Measurements from ENCODE around the gene KCNB1. TPM values are rescaled to one million over a fixed set of nuclear protein-coding genes. Genes with fewer than 3 reads are reported as not detected.

KCNB1 gene
- total RNA-seq, 4 donors from 2014 or later, result 3.9 to 11.7 (median 6.7) TPM

DNA sequence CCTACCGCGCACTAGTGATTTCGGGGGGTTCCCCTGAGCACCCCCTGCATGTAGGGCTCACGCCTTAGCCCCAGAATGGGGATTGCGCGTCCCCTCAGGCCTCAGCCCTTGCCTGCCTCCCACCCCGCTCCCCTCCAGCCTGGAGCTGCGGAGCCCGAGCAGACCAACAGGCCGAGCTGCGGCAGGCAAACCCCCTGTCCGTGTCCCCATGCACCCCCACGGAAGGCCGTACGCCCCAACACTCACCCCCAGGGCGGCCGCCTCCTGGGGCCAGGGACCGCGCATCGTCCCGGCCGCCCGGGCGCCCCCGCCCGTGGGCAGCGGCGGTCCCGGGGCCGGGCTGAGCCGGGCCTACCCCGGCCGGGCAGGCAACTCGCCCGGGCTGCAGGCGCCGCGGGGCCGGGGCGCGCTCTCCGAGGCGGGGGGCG, 1.2 kb upstream of the KCNB1 start:
- no peaks in the 10 kb centered on the region for H3K36me3 ChIP-seq
- WGBS, 2 donors, result 0 to 4% methylated on average over 15 to 20 of the region's 44 CpGs
- peak overlapping the region in 1 of 4 donors; percentile 12 for H3K27ac ChIP-seq
- H3K27me3 ChIP-seq, result peaks cover 0 to 48% of the 10 kb centered on the region in 2 donors
- peak overlapping the region; percentile 7 to 55 (median 18) for H3K4me3 ChIP-seq
- peaks cover 0 to 37% (median 8%) of the 10 kb centered on the region in 4 donors for H3K4me1 ChIP-seq
- H3K9me3 ChIP-seq, result no peaks in the 10 kb centered on the region
- DNase-seq (ENCODE audit: low spot score in 2 of 2), result no peak
- TF ChIP-seq, protein P1, sequence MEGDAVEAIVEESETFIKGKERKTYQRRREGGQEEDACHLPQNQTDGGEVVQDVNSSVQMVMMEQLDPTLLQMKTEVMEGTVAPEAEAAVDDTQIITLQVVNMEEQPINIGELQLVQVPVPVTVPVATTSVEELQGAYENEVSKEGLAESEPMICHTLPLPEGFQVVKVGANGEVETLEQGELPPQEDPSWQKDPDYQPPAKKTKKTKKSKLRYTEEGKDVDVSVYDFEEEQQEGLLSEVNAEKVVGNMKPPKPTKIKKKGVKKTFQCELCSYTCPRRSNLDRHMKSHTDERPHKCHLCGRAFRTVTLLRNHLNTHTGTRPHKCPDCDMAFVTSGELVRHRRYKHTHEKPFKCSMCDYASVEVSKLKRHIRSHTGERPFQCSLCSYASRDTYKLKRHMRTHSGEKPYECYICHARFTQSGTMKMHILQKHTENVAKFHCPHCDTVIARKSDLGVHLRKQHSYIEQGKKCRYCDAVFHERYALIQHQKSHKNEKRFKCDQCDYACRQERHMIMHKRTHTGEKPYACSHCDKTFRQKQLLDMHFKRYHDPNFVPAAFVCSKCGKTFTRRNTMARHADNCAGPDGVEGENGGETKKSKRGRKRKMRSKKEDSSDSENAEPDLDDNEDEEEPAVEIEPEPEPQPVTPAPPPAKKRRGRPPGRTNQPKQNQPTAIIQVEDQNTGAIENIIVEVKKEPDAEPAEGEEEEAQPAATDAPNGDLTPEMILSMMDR (IDR thresholded peaks at IDR 0.05), result no peak
- no peak for TF ChIP-seq EP300 (IDR thresholded peaks at IDR 0.05)
- TF ChIP-seq POLR2A (IDR thresholded peaks at IDR 0.05), result no peak

- Histone ChIP-seq H3K4me1 (peaks cover 0 to 37% (median 8%) of the 10 kb centered on the region in 4 donors), H3K27me3 (peaks cover 0 to 52% of the 10 kb centered on the region in 2 donors), H3K27ac (no peak overlapping the region), H3K36me3 (no peaks in the 10 kb centered on the region), H3K4me3 (peak overlapping the region; percentile 7 to 55 (median 18)), H3K9me3 (no peaks in the 10 kb centered on the region)
- WGBS, 2 donors, result 2 to 4% methylated on average over 26 to 27 of the region's 27 CpGs
- no peak for DNase-seq (ENCODE audit: low spot score in 2 of 2)
- TF ChIP-seq, protein P1 (IDR thresholded peaks at IDR 0.05), result no peak
- TF ChIP-seq POLR2A (IDR thresholded peaks at IDR 0.05) (no peak), EP300 (IDR thresholded peaks at IDR 0.05) (no peak)
Measured at GRCh38 chr20:49483018-49483695, 689 bp upstream of the KCNB1 start.

DNA sequence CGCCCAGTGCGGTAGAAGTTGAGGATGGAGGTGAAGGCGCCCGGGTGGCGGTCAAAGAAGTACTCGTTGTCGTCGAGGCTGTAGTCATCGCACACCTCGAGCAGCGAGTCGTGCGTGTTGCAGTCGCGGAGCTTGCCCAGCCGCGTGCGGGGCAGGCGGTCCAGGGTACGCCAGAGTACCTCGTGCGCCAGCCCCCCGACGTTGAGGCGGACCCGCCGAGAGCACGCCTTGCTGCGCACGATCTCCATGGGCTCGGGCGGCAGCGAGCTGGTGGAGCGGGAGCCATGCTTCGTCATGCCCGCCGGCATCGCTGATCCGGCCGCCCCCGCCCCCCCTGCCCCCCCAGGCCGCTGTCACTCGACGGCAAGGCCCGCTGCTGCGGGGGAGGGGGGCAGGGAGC, 295 bp downstream of the KCNB1 start:
- TF ChIP-seq, protein P1 (IDR thresholded peaks at IDR 0.05), result no peak
- TF ChIP-seq EP300 (IDR thresholded peaks at IDR 0.05) (no peak), POLR2A (IDR thresholded peaks at IDR 0.05) (no peak)
- no peaks in the 10 kb centered on the region for H3K9me3 ChIP-seq
- H3K4me1 ChIP-seq, result peaks cover 0 to 37% (median 8%) of the 10 kb centered on the region in 4 donors
- no peaks in the 10 kb centered on the region for H3K36me3 ChIP-seq
- peak overlapping the region in 1 of 4 donors; percentile 55 for H3K4me3 ChIP-seq
- H3K27ac ChIP-seq, result peak overlapping the region in 1 of 4 donors; percentile 16
- WGBS, 2 donors, result 76 to 79% methylated on average over 28 to 31 of the region's 46 CpGs
- DNase-seq (ENCODE audit: low spot score in 2 of 2), result no peak
- peaks cover 0 to 55% of the 10 kb centered on the region in 2 donors for H3K27me3 ChIP-seq

GRCh38 chr20:49481116-49481515, 1.4 kb downstream of the KCNB1 start:
- peaks cover 0 to 37% (median 8%) of the 10 kb centered on the region in 4 donors for H3K4me1 ChIP-seq
- TF ChIP-seq POLR2A (IDR thresholded peaks at IDR 0.05) (no peak), EP300 (IDR thresholded peaks at IDR 0.05) (no peak)
- TF ChIP-seq, protein P1 (IDR thresholded peaks at IDR 0.05), result no peak
- H3K27ac ChIP-seq, result no peak overlapping the region
- no peaks in the 10 kb centered on the region for H3K36me3 ChIP-seq
- H3K27me3 ChIP-seq, result peaks cover 0 to 47% of the 10 kb centered on the region in 2 donors
- 84 to 91% methylated on average over 3 of the region's 3 CpGs for WGBS, 2 donors
- DNase-seq (ENCODE audit: low spot score in 2 of 2), result no peak
- H3K4me3 ChIP-seq, result no peak overlapping the region
- no peaks in the 10 kb centered on the region for H3K9me3 ChIP-seq

GRCh38 chr20:49480236-49480635, 2.2 kb downstream of the KCNB1 start:
- Histone ChIP-seq H3K4me3 (no peak overlapping the region), H3K27me3 (peaks cover 0 to 39% of the 10 kb centered on the region in 2 donors), H3K27ac (peak overlapping the region in 1 of 4 donors; percentile 1), H3K36me3 (no peaks in the 10 kb centered on the region), H3K9me3 (no peaks in the 10 kb centered on the region), H3K4me1 (peaks cover 0 to 37% (median 8%) of the 10 kb centered on the region in 4 donors)
- DNase-seq (ENCODE audit: low spot score in 2 of 2), result no peak
- TF ChIP-seq EP300 (IDR thresholded peaks at IDR 0.05) (no peak), POLR2A (IDR thresholded peaks at IDR 0.05) (no peak)
- TF ChIP-seq, protein P1 (IDR thresholded peaks at IDR 0.05), result no peak
- 69% methylated on average over 3 of the region's 3 CpGs for WGBS, 2 donors

Measured in tibial nerve (tissue), 4 donors.